Endometrial microvascular endothelial cells (primary cell): Measurements from ENCODE around the gene MSH3. TPM values are rescaled to one million over a fixed set of nuclear protein-coding genes. Genes with fewer than 3 reads are reported as not detected.
"Not testable (repeated sequence)": the region's sequence is repeated elsewhere in the genome, so short reads cannot be mapped to it uniquely, and the experiment has no call there.

Experiments
- in situ Hi-C: cut with HindIII; loops from 2 replicates; pipeline ENCODE4 v1.10.0; 2017; ENCODE audit warnings: low sequenced_read_pairs, low pct_unique_long_range_greater_than_20kb; ENCODE audit errors: inconsistent ontology term
- total RNA-seq: library from RNA; depleted of rRNA; stranded (reverse); fragments of >200 nt; gene quantifications from one replicate; pipeline ENCODE4 v1.2.3, GENCODE V29; 2015; ENCODE audit errors: inconsistent ontology term

Gene MSH3
- total RNA-seq, 1 donor from 2014 or later = 9.8 TPM

- in situ Hi-C loops = no loop called here
Observed at GRCh38 chr5:80864706-80865435, 210.4 kb downstream of the MSH3 start.

- in situ Hi-C loops = no loop called here
Observed at GRCh38 chr5:80865551-80865950, 211.1 kb downstream of the MSH3 start.

- in situ Hi-C loops = no loop called here
Observed at GRCh38 chr5:80866371-80866770, 211.9 kb downstream of the MSH3 start.

- in situ Hi-C loops = no loop called here
Observed at GRCh38 chr5:80867233-80867632, 212.8 kb downstream of the MSH3 start.

- in situ Hi-C loops = no loop called here
Observed at GRCh38 chr5:80870442-80870841, 216.0 kb downstream of the MSH3 start.

GRCh38 chr5:80871541-80871961, 217.1 kb downstream of the MSH3 start:
- in situ Hi-C loops = no loop called here

- in situ Hi-C loops = no loop called here
Observed at GRCh38 chr5:80874162-80874561, 219.7 kb downstream of the MSH3 start.

- in situ Hi-C loops = no loop called here
Observed at GRCh38 chr5:80877592-80877991, 223.1 kb downstream of the MSH3 start.

- in situ Hi-C loops = no loop called here
Observed at GRCh38 chr5:80881726-80882125, 227.3 kb downstream of the MSH3 start.

- in situ Hi-C loops = not testable (repeated sequence)
Observed at GRCh38 chr5:80883390-80883789, 228.9 kb downstream of the MSH3 start.

GRCh38 chr5:80884086-80884813, 229.8 kb downstream of the MSH3 start:
- in situ Hi-C loops = no loop called here

- in situ Hi-C loops = no loop called here
Observed at GRCh38 chr5:80884929-80885328, 230.5 kb downstream of the MSH3 start.

- in situ Hi-C loops = no loop called here
Observed at GRCh38 chr5:80885396-80886000, 231.0 kb downstream of the MSH3 start.

- in situ Hi-C loops = no loop called here
Observed at GRCh38 chr5:80894083-80894482, 239.6 kb downstream of the MSH3 start.

- in situ Hi-C loops = no loop called here
Observed at GRCh38 chr5:80895523-80895922, 241.1 kb downstream of the MSH3 start.

GRCh38 chr5:80902624-80903023, 248.2 kb downstream of the MSH3 start:
- in situ Hi-C loops = not testable (repeated sequence)

GRCh38 chr5:80904533-80905187, 250.2 kb downstream of the MSH3 start:
- in situ Hi-C loops = no loop called here

- in situ Hi-C loops = no loop called here
Observed at GRCh38 chr5:80905405-80905804, 251.0 kb downstream of the MSH3 start.

GRCh38 chr5:80912479-80912878, 258.0 kb downstream of the MSH3 start:
- in situ Hi-C loops = no loop called here
